Neuron (in vitro differentiated cells): ENCODE data around the gene IL16.
"Not testable (repeated sequence)": the region's sequence is repeated elsewhere in the genome, so short reads cannot be mapped to it uniquely, and the experiment has no call there.

Experiments used
- H2AFZ ChIP-seq: one replicate; pipeline ENCODE4 v1.6.1; 2013; ENCODE audit warnings: low read depth, mild to moderate bottlenecking, inconsistent platforms, low read length, moderate library complexity
- H3K27me3 ChIP-seq: one replicate; pipeline ENCODE4 v1.6.1; 2013; ENCODE audit warnings: low read length; ENCODE audit not compliant: insufficient read depth
- H3K36me3 ChIP-seq: one replicate; pipeline ENCODE4 v1.6.1; 2013; ENCODE audit warnings: low read length; ENCODE audit not compliant: insufficient read depth
- H3K4me1 ChIP-seq: one replicate; pipeline ENCODE4 v1.6.1; 2013; ENCODE audit warnings: low read length; ENCODE audit not compliant: insufficient read depth
- H3K4me3 ChIP-seq: 2 replicates; pipeline ENCODE4 v1.5.1; 2013; ENCODE audit warnings: mild to moderate bottlenecking, low read length, moderate library complexity
- H3K9me3 ChIP-seq: one replicate; pipeline ENCODE4 v1.6.1; 2013; ENCODE audit warnings: low read length

IL16 gene

DNA sequence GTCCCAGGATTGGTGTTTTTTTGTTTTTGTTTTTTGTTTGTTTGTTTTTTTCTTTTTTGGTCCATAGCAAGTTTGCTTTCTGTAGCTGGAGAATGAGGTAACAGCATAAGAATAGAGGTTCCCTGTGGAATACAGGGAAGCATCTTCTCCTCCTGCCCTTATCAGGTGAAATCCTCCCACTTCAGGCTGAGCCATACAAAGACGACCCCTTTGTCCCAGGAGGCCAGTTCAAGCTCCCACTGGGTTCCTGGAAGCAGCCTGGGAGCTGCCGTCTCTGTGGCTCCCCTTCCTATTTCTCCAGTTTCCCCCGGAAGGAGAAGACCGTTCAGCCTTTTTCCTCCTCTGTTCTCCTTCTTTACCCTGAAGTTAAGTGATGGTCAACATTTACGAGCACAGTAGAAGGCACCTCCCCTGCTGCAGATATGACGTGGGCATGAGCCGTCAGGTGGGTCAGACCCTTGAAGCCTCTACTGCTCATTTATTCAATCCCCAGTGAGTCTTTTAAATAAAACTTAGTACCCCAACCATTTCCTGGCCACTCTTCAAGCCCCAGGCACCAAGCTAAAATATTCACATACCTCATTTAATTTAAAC, 1.1 kb downstream of the IL16 start:
- Histone ChIP-seq H2AFZ (no peak overlapping the region), H3K27me3 (no peaks in the 10 kb centered on the region), H3K9me3 (no peaks in the 10 kb centered on the region), H3K4me3 (no peak overlapping the region), H3K36me3 (no peaks in the 10 kb centered on the region), H3K4me1 (no peaks in the 10 kb centered on the region)

GRCh38 chr15:81199031-81199779, 2.5 kb downstream of the IL16 start:
- Histone ChIP-seq H3K27me3 (no peaks in the 10 kb centered on the region), H3K4me1 (no peaks in the 10 kb centered on the region), H3K9me3 (no peaks in the 10 kb centered on the region), H3K4me3 (no peak overlapping the region), H2AFZ (no peak overlapping the region), H3K36me3 (no peaks in the 10 kb centered on the region)

GRCh38 chr15:81206018-81206417, 9.3 kb downstream of the IL16 start:
- no peak overlapping the region for H3K4me3 ChIP-seq
- no peaks in the 10 kb centered on the region for H3K4me1 ChIP-seq
- no peak overlapping the region for H2AFZ ChIP-seq
- H3K9me3 ChIP-seq = no peaks in the 10 kb centered on the region
- no peaks in the 10 kb centered on the region for H3K27me3 ChIP-seq
- H3K36me3 ChIP-seq = no peaks in the 10 kb centered on the region

DNA sequence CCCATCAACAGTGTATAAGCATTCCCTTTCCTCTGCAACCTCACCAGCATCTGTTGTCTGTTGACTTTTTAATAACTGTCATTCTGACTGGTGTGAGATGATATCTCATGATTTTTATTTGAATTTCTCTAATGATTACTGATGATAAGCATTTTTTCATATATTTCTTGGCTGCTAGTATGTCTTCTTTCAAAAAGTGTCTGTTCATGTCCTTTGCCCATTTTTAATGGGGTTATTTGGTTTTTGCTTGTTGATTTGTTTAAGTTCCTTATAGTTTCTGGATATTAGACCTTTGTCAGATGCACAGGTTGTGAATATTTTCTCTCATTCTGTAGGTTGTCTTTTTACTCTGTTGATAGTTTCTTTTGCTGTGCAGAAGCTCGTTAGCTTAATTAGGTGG, 11.3 kb downstream of the IL16 start:
- not testable (repeated sequence) for H3K36me3 ChIP-seq, H3K4me3 ChIP-seq

DNA sequence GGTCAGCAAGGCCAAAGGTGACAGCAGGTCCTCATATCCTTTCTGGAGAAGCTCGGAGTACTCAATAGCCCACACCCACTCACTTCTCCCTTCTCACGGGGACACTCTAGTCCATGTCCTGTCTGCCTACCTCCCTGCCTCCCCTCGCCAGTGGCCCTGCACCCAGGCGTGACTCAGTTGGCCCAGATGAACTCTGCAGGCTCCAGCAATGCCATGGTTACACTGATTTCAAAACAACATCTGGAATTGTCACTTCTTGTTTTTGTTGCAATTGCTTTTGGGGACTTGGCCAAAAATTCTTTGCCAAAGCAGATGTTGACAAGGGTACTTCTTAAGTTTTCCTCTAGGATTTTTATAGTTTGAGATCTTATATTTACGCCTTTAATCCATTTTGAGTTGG, 13.0 kb downstream of the IL16 start:
- H2AFZ ChIP-seq = no peak overlapping the region
- H3K4me1 ChIP-seq = no peaks in the 10 kb centered on the region
- no peaks in the 10 kb centered on the region for H3K36me3 ChIP-seq
- H3K9me3 ChIP-seq = no peaks in the 10 kb centered on the region
- H3K4me3 ChIP-seq = no peak overlapping the region
- no peaks in the 10 kb centered on the region for H3K27me3 ChIP-seq

More for the DNA sequence above, 11.3 kb downstream of the IL16 start:
- not testable (repeated sequence) for H3K4me1 ChIP-seq, H3K27me3 ChIP-seq, H3K9me3 ChIP-seq, H2AFZ ChIP-seq

GRCh38 chr15:81211376-81211775, 14.7 kb downstream of the IL16 start:
- Histone ChIP-seq H3K4me3 (no peak overlapping the region), H3K36me3 (no peaks in the 10 kb centered on the region), H3K9me3 (no peaks in the 10 kb centered on the region), H3K27me3 (no peaks in the 10 kb centered on the region), H3K4me1 (no peaks in the 10 kb centered on the region), H2AFZ (no peak overlapping the region)

- no peaks in the 10 kb centered on the region for H3K4me1 ChIP-seq
- H3K36me3 ChIP-seq = no peaks in the 10 kb centered on the region
- no peaks in the 10 kb centered on the region for H3K27me3 ChIP-seq
- no peaks in the 10 kb centered on the region for H3K9me3 ChIP-seq
- no peak overlapping the region for H3K4me3 ChIP-seq
- no peak overlapping the region for H2AFZ ChIP-seq
Measured at GRCh38 chr15:81213982-81214381, 17.3 kb downstream of the IL16 start.

DNA sequence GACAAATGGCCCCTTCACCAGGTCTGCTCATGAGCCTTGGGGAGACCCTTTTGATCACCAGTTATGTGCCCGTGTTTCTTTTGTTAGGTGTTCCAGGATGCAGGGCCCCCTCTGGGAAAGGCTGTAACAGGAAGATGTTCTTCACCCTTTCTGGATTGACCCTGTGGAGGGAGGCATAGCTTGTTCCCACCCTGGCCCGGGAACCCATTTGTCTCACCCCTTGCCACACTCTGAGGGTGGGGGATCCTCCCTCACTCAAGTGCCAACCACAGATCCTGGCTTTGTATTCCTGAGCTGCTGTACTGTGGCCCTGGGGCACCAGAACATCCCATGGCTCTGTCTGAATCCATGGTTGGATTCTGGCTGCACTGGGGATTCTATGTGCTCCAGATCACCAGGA, 18.9 kb downstream of the IL16 start:
- Histone ChIP-seq H3K27me3 (no peaks in the 10 kb centered on the region), H3K4me1 (no peaks in the 10 kb centered on the region), H2AFZ (no peak overlapping the region), H3K4me3 (no peak overlapping the region), H3K36me3 (no peaks in the 10 kb centered on the region), H3K9me3 (no peaks in the 10 kb centered on the region)

DNA sequence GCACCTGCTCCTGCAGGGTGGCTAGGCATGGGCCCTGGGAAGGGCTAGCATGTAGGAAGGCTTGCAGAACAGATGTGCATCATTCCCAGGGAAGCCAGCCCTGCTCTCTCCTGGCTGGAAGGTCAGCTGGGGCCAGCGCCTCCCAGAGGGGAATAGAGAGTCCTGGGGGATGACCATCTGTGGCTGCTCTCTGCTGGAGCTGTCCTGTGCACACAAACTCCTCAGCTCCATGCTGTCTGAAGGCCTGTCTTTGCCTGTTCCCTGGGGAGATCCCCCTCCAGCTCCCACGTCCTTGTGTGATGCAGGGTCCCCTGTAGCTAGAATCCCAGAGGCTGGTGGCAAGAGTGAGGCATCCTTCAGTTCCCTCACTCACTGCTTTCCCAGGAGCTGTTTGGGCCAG, 19.3 kb downstream of the IL16 start:
- Histone ChIP-seq H2AFZ (no peak overlapping the region), H3K27me3 (no peaks in the 10 kb centered on the region), H3K4me3 (no peak overlapping the region), H3K4me1 (no peaks in the 10 kb centered on the region), H3K36me3 (no peaks in the 10 kb centered on the region), H3K9me3 (no peaks in the 10 kb centered on the region)

DNA sequence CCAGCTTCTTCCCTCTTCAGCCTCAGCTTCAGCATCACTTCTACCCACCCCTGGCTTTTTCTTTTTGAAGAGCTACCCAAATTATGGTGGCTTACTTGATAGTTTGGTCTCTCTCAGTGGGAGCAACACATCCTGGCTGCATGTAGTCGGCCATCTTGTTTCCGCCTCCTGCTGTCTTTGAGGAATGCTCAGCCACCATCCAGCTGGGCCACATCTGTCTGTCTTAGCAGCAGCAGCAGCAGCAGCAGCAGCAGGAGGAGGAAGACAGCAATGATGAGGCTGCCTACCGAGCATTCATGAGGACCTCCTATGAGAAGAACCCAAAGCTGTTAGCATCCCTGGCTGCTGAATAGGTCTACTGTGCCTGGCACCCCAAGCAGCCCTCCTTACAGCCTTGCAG, 19.7 kb downstream of the IL16 start:
- Histone ChIP-seq H3K9me3 (no peaks in the 10 kb centered on the region), H3K27me3 (no peaks in the 10 kb centered on the region), H3K4me1 (no peaks in the 10 kb centered on the region), H2AFZ (no peak overlapping the region), H3K4me3 (no peak overlapping the region), H3K36me3 (no peaks in the 10 kb centered on the region)

- Histone ChIP-seq H2AFZ (no peak overlapping the region), H3K27me3 (no peaks in the 10 kb centered on the region), H3K4me3 (no peak overlapping the region), H3K4me1 (no peaks in the 10 kb centered on the region), H3K9me3 (no peaks in the 10 kb centered on the region), H3K36me3 (no peaks in the 10 kb centered on the region)
Measured at GRCh38 chr15:81221449-81221848, 24.8 kb downstream of the IL16 start.

GRCh38 chr15:81222007-81222406, 25.3 kb downstream of the IL16 start:
- Histone ChIP-seq H3K9me3 (no peaks in the 10 kb centered on the region), H2AFZ (no peak overlapping the region)

GRCh38 chr15:81223346-81223971, 26.8 kb downstream of the IL16 start:
- Histone ChIP-seq H3K9me3 (no peaks in the 10 kb centered on the region), H3K4me3 (no peak overlapping the region), H3K4me1 (no peaks in the 10 kb centered on the region), H2AFZ (no peak overlapping the region), H3K36me3 (no peaks in the 10 kb centered on the region), H3K27me3 (no peaks in the 10 kb centered on the region)

More at GRCh38 chr15:81222007-81222406, 25.3 kb downstream of the IL16 start:
- no peaks in the 10 kb centered on the region for H3K4me1 ChIP-seq
- no peaks in the 10 kb centered on the region for H3K27me3 ChIP-seq
- H3K36me3 ChIP-seq = no peaks in the 10 kb centered on the region
- no peak overlapping the region for H3K4me3 ChIP-seq
